IMR-90 (cell line): Measurements from ENCODE around the gene SRGAP3. TPM values are rescaled to one million over a fixed set of nuclear protein-coding genes. Genes with fewer than 3 reads are reported as not detected.

ENCODE experiments used
- ATAC-seq: fragments of 200-7000 bp; cut with Tn5 transposase; 2 replicates; pipeline ENCODE4 v1.9.1; 2020; ENCODE audit warnings: low read depth, mild to moderate bottlenecking, moderate library complexity
- BruUV-seq: library from RNA; stranded (reverse); fragments of 400-500 nt; replicated peaks from 2 replicates; lab custom pipeline; 2021; lab: Mats Ljungman, UMichigan
- CTCF ChIA-PET: fragments of 300-600 bp; formaldehyde crosslinking; extraction: SDS; loops from one replicate; lab custom pipeline; 2021; ENCODE audit warnings: antibody characterized with exemption; lab: Yijun Ruan, JAX
- POLR2A ChIA-PET: fragments of 300-600 bp; sonication (Branson Sonifier 250); formaldehyde crosslinking; loops from one replicate; lab custom pipeline; 2022; ENCODE audit warnings: antibody characterized with exemption; ENCODE audit not compliant: unreplicated experiment; lab: Charles Lee
- DNase-seq: peaks from one replicate; pipeline ENCODE4 v3.0.0; 2013
- H2AFZ ChIP-seq: replicated peaks from 2 replicates; pipeline ENCODE3; 2013; ENCODE audit warnings: low read length, mild to moderate bottlenecking; ENCODE audit not compliant: poor library complexity
- H2AK5ac ChIP-seq: 2 replicates; pipeline ENCODE4 v1.6.1; 2013; ENCODE audit warnings: low read depth, low read length, inconsistent platforms
- H2AK9ac ChIP-seq: replicated peaks from 2 replicates; pipeline ENCODE3; 2013; ENCODE audit warnings: mild to moderate bottlenecking, low read depth, low read length, moderate library complexity; ENCODE audit not compliant: poor library complexity
- H2BK120ac ChIP-seq: 2 replicates; pipeline ENCODE4 v1.6.1; 2013; ENCODE audit warnings: low read depth, low read length, inconsistent platforms
- H2BK15ac ChIP-seq: 3 replicates; pipeline ENCODE4 v1.6.1; 2013; ENCODE audit warnings: low read depth, low read length, inconsistent platforms
- H2BK20ac ChIP-seq: 2 replicates; pipeline ENCODE4 v1.6.1; 2013; ENCODE audit warnings: low read depth, mild to moderate bottlenecking, inconsistent platforms, low read length, moderate library complexity
- H2BK5ac ChIP-seq: 2 replicates; pipeline ENCODE4 v1.6.1; 2013; ENCODE audit warnings: mild to moderate bottlenecking, low read depth, low read length, inconsistent platforms; ENCODE audit not compliant: poor library complexity, severe bottlenecking
- H3K14ac ChIP-seq: replicated peaks from 2 replicates; pipeline ENCODE4 v1.6.1; 2013; ENCODE audit warnings: low read depth, low read length, inconsistent platforms
- H3K18ac ChIP-seq: 2 replicates; pipeline ENCODE4 v1.6.1; 2013; ENCODE audit warnings: low read depth, low read length, control low read depth
- H3K23ac ChIP-seq: 2 replicates; pipeline ENCODE4 v1.6.1; 2013; ENCODE audit warnings: low read depth, low read length, inconsistent platforms
- H3K27ac ChIP-seq: 2 replicates; pipeline ENCODE4 v1.5.1; 2013; ENCODE audit warnings: mild to moderate bottlenecking, control low read depth, low read length; ENCODE audit not compliant: insufficient read depth
- H3K27me3 ChIP-seq: 2 replicates; pipeline ENCODE4 v1.6.1; 2013; ENCODE audit warnings: low read length; ENCODE audit not compliant: control insufficient read depth, insufficient read depth
- H3K36me3 ChIP-seq: 2 replicates; pipeline ENCODE4 v1.6.1; 2013; ENCODE audit warnings: low read length, mixed read lengths; ENCODE audit not compliant: control insufficient read depth, insufficient read depth
- H3K4ac ChIP-seq: 2 replicates; pipeline ENCODE4 v1.6.1; 2013; ENCODE audit warnings: low read depth, low read length, inconsistent platforms
- H3K4me1 ChIP-seq: 2 replicates; pipeline ENCODE4 v1.6.1; 2013; ENCODE audit warnings: low read length, mixed read lengths; ENCODE audit not compliant: control insufficient read depth, insufficient read depth
- H3K4me2 ChIP-seq: 2 replicates; pipeline ENCODE4 v1.6.1; 2013; ENCODE audit warnings: low read depth, mild to moderate bottlenecking, control low read depth, low read length, moderate library complexity
- H3K4me3 ChIP-seq: 2 replicates; pipeline ENCODE4 v1.5.1; 2013; ENCODE audit warnings: low read depth, mild to moderate bottlenecking, control low read depth, low read length, moderate library complexity; ENCODE audit not compliant: insufficient read depth
- H3K56ac ChIP-seq: 2 replicates; pipeline ENCODE4 v1.6.1; 2013; ENCODE audit warnings: low read length, inconsistent platforms; ENCODE audit not compliant: insufficient read depth; ENCODE audit errors: extremely low read depth
- H3K79me1 ChIP-seq, 2 experiments: 2 replicates each; pipeline ENCODE4 v1.6.1; 2013; ENCODE audit warnings: low read length in 2 of 2, inconsistent platforms in 1 of 2, low read depth in 1 of 2
- H3K9ac ChIP-seq: 2 replicates; pipeline ENCODE4 v1.6.1; 2013; ENCODE audit warnings: low read depth, low read length, control low read depth
- H3K9me1 ChIP-seq: 2 replicates; pipeline ENCODE4 v1.6.1; 2013; ENCODE audit warnings: low read length, inconsistent platforms; ENCODE audit not compliant: insufficient read depth
- H3K9me3 ChIP-seq: 2 replicates; pipeline ENCODE4 v1.6.1; 2013; ENCODE audit warnings: low read length; ENCODE audit not compliant: control insufficient read depth, insufficient read depth
- H4K20me1 ChIP-seq: 2 replicates; pipeline ENCODE4 v1.6.1; 2013; ENCODE audit warnings: low read length, inconsistent platforms; ENCODE audit not compliant: insufficient read depth
- H4K5ac ChIP-seq: 2 replicates; pipeline ENCODE4 v1.6.1; 2013; ENCODE audit warnings: mild to moderate bottlenecking, low read depth, low read length, control low read depth
- H4K8ac ChIP-seq, 2 experiments: 2 replicates each; pipeline ENCODE4 v1.6.1; 2013; ENCODE audit warnings: low read depth in 2 of 2, low read length in 2 of 2, control low read depth in 1 of 2, inconsistent platforms in 1 of 2
- H4K91ac ChIP-seq: 2 replicates; pipeline ENCODE4 v1.6.1; 2013; ENCODE audit warnings: low read depth, low read length, inconsistent platforms; ENCODE audit not compliant: insufficient read depth
- BHLHE40 ChIP-seq: fragments of 150-350 bp; IDR thresholded peaks from 2 replicates; pipeline ENCODE4 v1.6.1; 2016; ENCODE audit warnings: mild to moderate bottlenecking, low read depth, low read length
- CEBPB ChIP-seq: IDR thresholded peaks from 2 replicates; pipeline ENCODE4 v1.6.1; 2012; ENCODE audit warnings: low read depth, low read length, improper control_type of control experiment
- ELK1 ChIP-seq: fragments of 150-350 bp; IDR thresholded peaks from 2 replicates; pipeline ENCODE4 v1.6.1; 2016; ENCODE audit warnings: low read depth, mild to moderate bottlenecking, low read length, moderate library complexity, borderline replicate concordance
- FOS ChIP-seq: fragments of 150-350 bp; IDR thresholded peaks from 2 replicates; pipeline ENCODE4 v1.6.1; 2016; ENCODE audit warnings: low read depth, low read length
- MAFK ChIP-seq: IDR thresholded peaks from 2 replicates; pipeline ENCODE4 v1.6.1; 2012; ENCODE audit warnings: low read depth, low read length, improper control_type of control experiment
- MAZ ChIP-seq: IDR thresholded peaks from 2 replicates; pipeline ENCODE4 v1.6.1; 2012; ENCODE audit warnings: low read depth, mild to moderate bottlenecking, low read length, improper control_type of control experiment, moderate library complexity, borderline replicate concordance
- MXI1 ChIP-seq: IDR thresholded peaks from 2 replicates; pipeline ENCODE4 v1.6.1; 2012; ENCODE audit warnings: low read depth, mild to moderate bottlenecking, low read length, moderate library complexity, borderline replicate concordance
- NFE2L2 ChIP-seq: fragments of 150-350 bp; IDR thresholded peaks from 2 replicates; pipeline ENCODE4 v1.6.1; 2016; ENCODE audit warnings: low read depth, mild to moderate bottlenecking, low read length
- POLR2A ChIP-seq: IDR thresholded peaks from 2 replicates; pipeline ENCODE4 v1.6.1; 2012; ENCODE audit warnings: mild to moderate bottlenecking, low read depth, low read length
- RAD21 ChIP-seq: IDR thresholded peaks from 2 replicates; pipeline ENCODE4 v1.6.1; 2012; ENCODE audit warnings: low read length, improper control_type of control experiment
- RCOR1 ChIP-seq: IDR thresholded peaks from 2 replicates; pipeline ENCODE4 v1.6.1; 2012; ENCODE audit warnings: mild to moderate bottlenecking, low read length, improper control_type of control experiment; ENCODE audit not compliant: insufficient replicate concordance
- RFX5 ChIP-seq: IDR thresholded peaks from 2 replicates; pipeline ENCODE4 v1.8.0; 2012; ENCODE audit warnings: low read depth, mild to moderate bottlenecking, low read length, moderate library complexity
- SMC3 ChIP-seq: fragments of 150-350 bp; IDR thresholded peaks from 2 replicates; pipeline ENCODE4 v1.6.1; 2016; ENCODE audit warnings: low read depth, mild to moderate bottlenecking, antibody characterized with exemption, low read length, moderate library complexity
- USF2 ChIP-seq: fragments of 150-350 bp; IDR thresholded peaks from 2 replicates; pipeline ENCODE4 v1.6.1; 2017; ENCODE audit warnings: mild to moderate bottlenecking, antibody characterized with exemption, low read length, low read depth
- WGBS, 2 experiments: methylation state at CpG; one replicate each; pipeline versions ENCODE4 v1.1.5 to v1.1.7; 2013; ENCODE audit warnings: missing lambda C conversion rate in 2 of 2; ENCODE audit not compliant: insufficient read length in 1 of 2; ENCODE audit errors: extremely low coverage in 2 of 2; 5-methylcytosine and 5-hydroxymethylcytosine counted together
- dilution Hi-C: fragments of 300-500 bp; cut with HindIII; formaldehyde crosslinking; loops from one replicate; pipeline ENCODE4 v1.14.3; 2018; ENCODE audit warnings: low sequenced_read_pairs; ENCODE audit not compliant: unreplicated experiment
- in situ Hi-C: fragments of 300-500 bp; cut with MboI; formaldehyde crosslinking; loops from 3 replicates; pipeline ENCODE4 v1.14.3; 2019; ENCODE audit warnings: low sequenced_read_pairs, inconsistent platforms, mixed read lengths
- intact Hi-C: fragments of 100-400 bp; cut with micrococcal nuclease; formaldehyde crosslinking; loops from 2 replicates; pipeline ENCODE4 v1.10.0; 2022
- polyA plus RNA-seq, 3 experiments: library from polyadenylated mRNA; depleted of rRNA; stranded (reverse); fragments of >200 nt; gene quantifications; 2 replicates each; pipeline ENCODE4 v1.2.3, GENCODE V29; 2012; ENCODE audit warnings: low replicate concordance in 1 of 3
- total RNA-seq: library from RNA; depleted of rRNA; stranded (reverse); fragments of >200 nt; gene quantifications from 2 replicates; pipeline ENCODE4 v1.2.3, GENCODE V29; 2012
- TF ChIP-seq, protein P1 (sequence below): conservative IDR thresholded peaks from 2 replicates; pipeline ENCODE4 v1.5.1; 2012; ENCODE audit warnings: mild to moderate bottlenecking, low read depth, low read length, improper control_type of control experiment

SRGAP3 gene
- total and polyA plus RNA-seq, 2 of the 4 experiments (the other 2 are of a cell fraction): 0.68 to 1.4 TPM

DNA sequence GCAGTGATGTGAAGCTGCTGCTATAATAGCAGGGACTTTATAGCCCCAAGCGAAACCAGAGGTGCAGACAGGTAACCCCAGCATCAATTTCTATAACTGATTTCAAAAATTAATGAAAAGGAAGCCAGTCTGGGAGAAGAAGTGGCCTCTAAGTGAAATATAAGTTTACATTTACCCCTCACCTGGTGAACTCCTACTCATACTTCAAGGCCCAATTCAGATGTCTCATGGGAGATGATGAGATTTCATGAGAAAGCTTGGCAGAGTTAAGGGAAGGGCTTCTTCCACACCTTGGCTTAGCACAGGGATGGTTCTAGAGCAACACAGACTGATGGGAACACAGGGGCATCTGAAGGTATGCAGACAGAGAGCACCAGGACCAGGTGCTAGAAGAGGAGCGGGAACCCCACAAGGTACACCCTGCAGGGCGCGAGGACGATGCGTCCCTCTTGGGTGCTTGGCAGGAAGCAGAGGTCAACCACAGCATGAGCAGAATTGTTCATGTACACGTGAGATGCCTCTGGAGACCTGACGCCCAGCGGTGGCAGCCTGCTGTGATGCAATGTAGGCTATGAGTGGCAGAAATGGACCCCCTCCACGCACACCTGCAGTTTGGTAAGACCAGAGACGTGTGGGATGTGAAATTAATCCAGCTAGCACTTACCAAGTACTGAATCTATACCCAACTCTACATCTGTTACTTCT lies 102.9 kb downstream of the SRGAP3 start:
- H3K9me1 ChIP-seq: no peaks in the 10 kb centered on the region
- no peaks in the 10 kb centered on the region for H3K4me1 ChIP-seq
- no peak for DNase-seq
- ChIA-PET POLR2A (no interaction called here), CTCF (no interaction called here)
- no peak overlapping the region for H3K14ac ChIP-seq
- H2AK5ac ChIP-seq: no peak overlapping the region
- no peak overlapping the region for H3K4ac ChIP-seq
- peaks cover 3% of the 10 kb centered on the region for H3K9me3 ChIP-seq
- no peaks in the 10 kb centered on the region for H3K79me1 ChIP-seq
- in situ Hi-C loops: no loop called here
- no peak overlapping the region for H4K91ac ChIP-seq
- intact Hi-C loops: no loop called here
- BruUV-seq: no TSS peak
- H3K23ac ChIP-seq: no peak overlapping the region
- no peaks in the 10 kb centered on the region for H3K36me3 ChIP-seq
- no peak overlapping the region for H3K4me2 ChIP-seq
- H2AFZ ChIP-seq: no peak overlapping the region
- dilution Hi-C loops: no loop called here
- no peak overlapping the region for H2BK120ac ChIP-seq
- H3K18ac ChIP-seq: no peak overlapping the region
- no peak for ATAC-seq
- WGBS, 2 experiments: 77% methylated on average over 5 of the region's 11 CpGs; no CpG with 5 or more reads in 1 of the 2 experiments
- H3K56ac ChIP-seq: no peak overlapping the region
- no peak overlapping the region for H2BK15ac ChIP-seq
- H2BK20ac ChIP-seq: no peak overlapping the region
- H3K4me3 ChIP-seq: no peak overlapping the region
- H4K20me1 ChIP-seq: no peaks in the 10 kb centered on the region
- H4K8ac ChIP-seq: no peak overlapping the region
- no peak overlapping the region for H3K9ac ChIP-seq
- no peak for TF ChIP-seq BHLHE40
- TF ChIP-seq ELK1: no peak
- TF ChIP-seq SMC3: no peak
- no peak for TF ChIP-seq MAFK
- no peak for TF ChIP-seq NFE2L2
- no peak for TF ChIP-seq MXI1
- no peak for TF ChIP-seq CEBPB
- no peak for TF ChIP-seq POLR2A
- TF ChIP-seq MAZ: no peak
- TF ChIP-seq FOS: no peak
- no peak for TF ChIP-seq RCOR1
- TF ChIP-seq RFX5: no peak
- TF ChIP-seq USF2: no peak
- TF ChIP-seq, protein P1, sequence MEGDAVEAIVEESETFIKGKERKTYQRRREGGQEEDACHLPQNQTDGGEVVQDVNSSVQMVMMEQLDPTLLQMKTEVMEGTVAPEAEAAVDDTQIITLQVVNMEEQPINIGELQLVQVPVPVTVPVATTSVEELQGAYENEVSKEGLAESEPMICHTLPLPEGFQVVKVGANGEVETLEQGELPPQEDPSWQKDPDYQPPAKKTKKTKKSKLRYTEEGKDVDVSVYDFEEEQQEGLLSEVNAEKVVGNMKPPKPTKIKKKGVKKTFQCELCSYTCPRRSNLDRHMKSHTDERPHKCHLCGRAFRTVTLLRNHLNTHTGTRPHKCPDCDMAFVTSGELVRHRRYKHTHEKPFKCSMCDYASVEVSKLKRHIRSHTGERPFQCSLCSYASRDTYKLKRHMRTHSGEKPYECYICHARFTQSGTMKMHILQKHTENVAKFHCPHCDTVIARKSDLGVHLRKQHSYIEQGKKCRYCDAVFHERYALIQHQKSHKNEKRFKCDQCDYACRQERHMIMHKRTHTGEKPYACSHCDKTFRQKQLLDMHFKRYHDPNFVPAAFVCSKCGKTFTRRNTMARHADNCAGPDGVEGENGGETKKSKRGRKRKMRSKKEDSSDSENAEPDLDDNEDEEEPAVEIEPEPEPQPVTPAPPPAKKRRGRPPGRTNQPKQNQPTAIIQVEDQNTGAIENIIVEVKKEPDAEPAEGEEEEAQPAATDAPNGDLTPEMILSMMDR: no peak
- no peak for TF ChIP-seq RAD21
- H2AK9ac ChIP-seq: no peak overlapping the region
- H3K27ac ChIP-seq: no peak overlapping the region
- H2BK5ac ChIP-seq: no peak overlapping the region
- peaks cover 3% of the 10 kb centered on the region for H3K27me3 ChIP-seq
- no peak overlapping the region for H4K5ac ChIP-seq
